Hepatocyte (in vitro differentiated cells): ENCODE measurements around the gene NUMB. TPM values are rescaled to one million over a fixed set of nuclear protein-coding genes. Genes with fewer than 3 reads are reported as not detected.

Source experiments
- DNase-seq: peaks from one replicate; pipeline ENCODE4 v3.0.0-alpha.2; 2016; ENCODE audit warnings: low spot score
- H2AFZ ChIP-seq: fragments of 200-600 bp; sonication (generic); 2 replicates; pipeline ENCODE4 v1.6.0; 2016; ENCODE audit warnings: antibody characterized with exemption, mild to moderate bottlenecking
- H3K27ac ChIP-seq: fragments of 200-600 bp; sonication (generic); 2 replicates; pipeline ENCODE4 v1.5.1; 2016; ENCODE audit warnings: mild to moderate bottlenecking
- H3K27me3 ChIP-seq: fragments of 200-600 bp; sonication (generic); 2 replicates; pipeline ENCODE4 v1.6.1; 2016
- H3K36me3 ChIP-seq: fragments of 200-600 bp; sonication (generic); replicated peaks from 2 replicates; pipeline ENCODE4 v1.5.1; 2016; ENCODE audit warnings: low read depth; ENCODE audit not compliant: insufficient read depth
- H3K4me1 ChIP-seq: fragments of 200-600 bp; sonication (generic); 2 replicates; pipeline ENCODE4 v1.5.1; 2016; ENCODE audit warnings: mild to moderate bottlenecking, moderate library complexity; ENCODE audit not compliant: insufficient read depth
- H3K4me2 ChIP-seq: fragments of 200-600 bp; sonication (generic); 2 replicates; pipeline ENCODE4 v1.6.0; 2016
- H3K4me3 ChIP-seq: fragments of 200-600 bp; sonication (generic); 2 replicates; pipeline ENCODE4 v1.5.1; 2016; ENCODE audit warnings: mild to moderate bottlenecking
- H3K79me2 ChIP-seq: fragments of 200-600 bp; sonication (generic); 2 replicates; pipeline ENCODE4 v1.6.0; 2017; ENCODE audit warnings: mild to moderate bottlenecking
- H3K9me2 ChIP-seq: fragments of 200-600 bp; sonication (generic); replicated peaks from 2 replicates; pipeline ENCODE4 v1.6.0; 2017; ENCODE audit warnings: mild to moderate bottlenecking; ENCODE audit not compliant: insufficient read depth
- H3K9me3 ChIP-seq: fragments of 200-600 bp; sonication (generic); 2 replicates; pipeline ENCODE4 v1.5.1; 2016; ENCODE audit warnings: low read depth, mild to moderate bottlenecking
- H4K20me1 ChIP-seq: fragments of 200-600 bp; sonication (generic); 2 replicates; pipeline ENCODE4 v1.6.0; 2016; ENCODE audit warnings: mild to moderate bottlenecking; ENCODE audit not compliant: insufficient read depth, poor library complexity, severe bottlenecking
- CTCF ChIP-seq: fragments of 200-600 bp; sonication (generic); IDR thresholded peaks from 2 replicates; pipeline ENCODE4 v1.5.1; 2016; ENCODE audit warnings: antibody characterized with exemption, mild to moderate bottlenecking; ENCODE audit not compliant: poor library complexity
- EZH2 ChIP-seq: fragments of 200-600 bp; sonication (generic); IDR thresholded peaks from 2 replicates; pipeline ENCODE4 v1.6.1; 2016; ENCODE audit warnings: antibody characterized with exemption, mild to moderate bottlenecking, borderline replicate concordance
- EZH2phosphoT487 ChIP-seq: fragments of 200-600 bp; sonication (generic); IDR thresholded peaks from one replicate; pipeline ENCODE4 v1.6.1; 2018; ENCODE audit warnings: antibody characterized with exemption, mild to moderate bottlenecking, low read depth, moderate library complexity; ENCODE audit not compliant: unreplicated experiment, severe bottlenecking
- WGBS: methylation state at CpG from one replicate; pipeline ENCODE4 v1.1.6; 2016; ENCODE audit warnings: low lambda C conversion rate; ENCODE audit errors: missing lambda C conversion rate; 5-methylcytosine and 5-hydroxymethylcytosine counted together
- polyA plus RNA-seq: library from polyadenylated mRNA; unstranded; fragments of >200 nt; fragmentation: Nextera tagmentation; extraction: Ambion mirVana; gene quantifications from 2 replicates; pipeline ENCODE4 v1.2.1, GENCODE V29; 2016
- total RNA-seq: library from RNA; depleted of rRNA; stranded (reverse); fragments of >200 nt; gene quantifications from 2 replicates; pipeline ENCODE4 v1.2.3, GENCODE V29; 2014

NUMB gene
- total and polyA plus RNA-seq, 2 experiments from 2014 or later = 35.3 to 45.8 TPM

GRCh38 chr14:73383356-73383755, 75.0 kb downstream of the NUMB start:
- H4K20me1 ChIP-seq = peaks cover 4% of the 10 kb centered on the region
- WGBS = 100% methylated on average over 4 of the region's 4 CpGs
- H3K9me2 ChIP-seq = no peaks in the 10 kb centered on the region
- H3K27ac ChIP-seq = no peak overlapping the region
- H3K4me1 ChIP-seq = no peaks in the 10 kb centered on the region
- H2AFZ ChIP-seq = no peak overlapping the region
- H3K79me2 ChIP-seq = peaks cover 72% of the 10 kb centered on the region
- TF ChIP-seq EZH2 = no peak
- no peak for TF ChIP-seq CTCF
- TF ChIP-seq EZH2phosphoT487 = no peak
- no peak overlapping the region for H3K4me2 ChIP-seq
- H3K36me3 ChIP-seq = no peaks in the 10 kb centered on the region
- H3K4me3 ChIP-seq = no peak overlapping the region
- H3K27me3 ChIP-seq = no peaks in the 10 kb centered on the region
- no peak for DNase-seq
- no peaks in the 10 kb centered on the region for H3K9me3 ChIP-seq

GRCh38 chr14:73381380-73382013, 76.8 kb downstream of the NUMB start:
- WGBS = 100% methylated on average over 2 of the region's 2 CpGs
- Histone ChIP-seq H4K20me1 (peaks cover 4% of the 10 kb centered on the region), H3K4me1 (no peaks in the 10 kb centered on the region), H3K4me3 (no peak overlapping the region), H3K79me2 (peaks cover 83% of the 10 kb centered on the region), H3K9me3 (no peaks in the 10 kb centered on the region), H3K27ac (no peak overlapping the region), H3K4me2 (no peak overlapping the region), H3K9me2 (no peaks in the 10 kb centered on the region), H2AFZ (no peak overlapping the region), H3K36me3 (no peaks in the 10 kb centered on the region), H3K27me3 (no peaks in the 10 kb centered on the region)
- no peak for DNase-seq
- TF ChIP-seq CTCF (no peak), EZH2phosphoT487 (no peak), EZH2 (no peak)

GRCh38 chr14:73376585-73376984, 81.8 kb downstream of the NUMB start:
- Histone ChIP-seq H3K36me3 (no peaks in the 10 kb centered on the region), H3K27ac (no peak overlapping the region), H3K4me3 (no peak overlapping the region), H3K9me2 (no peaks in the 10 kb centered on the region), H3K4me2 (no peak overlapping the region), H3K9me3 (no peaks in the 10 kb centered on the region), H3K4me1 (no peaks in the 10 kb centered on the region), H4K20me1 (peaks cover 4% of the 10 kb centered on the region), H3K27me3 (no peaks in the 10 kb centered on the region), H3K79me2 (peaks cover 77% of the 10 kb centered on the region), H2AFZ (no peak overlapping the region)
- TF ChIP-seq EZH2phosphoT487 (no peak), CTCF (no peak), EZH2 (no peak)
- no peak for DNase-seq
